Neural cell (in vitro differentiated cells): ENCODE data around the gene P2RX4. TPM values are rescaled to one million over a fixed set of nuclear protein-coding genes. Genes with fewer than 3 reads are reported as not detected.

Source experiments
- H2AFZ ChIP-seq: fragments of 200-600, 300-800 bp; sonication (generic), shearing (Covaris generic); 2 replicates; pipeline ENCODE4 v1.6.0; 2014; ENCODE audit warnings: low read depth, mild to moderate bottlenecking, antibody characterized with exemption, low read length, moderate library complexity
- H3F3A ChIP-seq: fragments of 200-600 bp; shearing (Covaris generic); 2 replicates; pipeline ENCODE4 v1.6.1; 2016; ENCODE audit warnings: mild to moderate bottlenecking, moderate library complexity, mixed read lengths, antibody characterized with exemption, low read length; ENCODE audit not compliant: insufficient read depth, poor library complexity, severe bottlenecking
- H3K27ac ChIP-seq: fragments of 200-600, 300-800 bp; sonication (generic), shearing (Covaris generic); 2 replicates; pipeline ENCODE4 v1.5.1; 2014; ENCODE audit warnings: mild to moderate bottlenecking, low read length, moderate library complexity
- H3K27me3 ChIP-seq: fragments of 300-800, 200-600 bp; sonication (generic), shearing (Covaris generic); 2 replicates; pipeline ENCODE4 v1.6.0; 2014; ENCODE audit warnings: mild to moderate bottlenecking, low read depth, low read length, moderate library complexity; ENCODE audit not compliant: insufficient read depth
- H3K36me3 ChIP-seq: fragments of 300-800, 200-600 bp; sonication (generic), shearing (Covaris generic); 2 replicates; pipeline ENCODE4 v1.5.1; 2014; ENCODE audit warnings: mild to moderate bottlenecking, antibody characterized with exemption, low read length, moderate library complexity; ENCODE audit not compliant: insufficient read depth
- H3K4me2 ChIP-seq: fragments of 300-800, 200-600 bp; sonication (generic), shearing (Covaris generic); 2 replicates; pipeline ENCODE4 v1.6.0; 2014; ENCODE audit warnings: mild to moderate bottlenecking, low read length
- H3K4me3 ChIP-seq: fragments of 300-800, 200-600 bp; sonication (generic), shearing (Covaris generic); 2 replicates; pipeline ENCODE4 v1.5.1; 2014; ENCODE audit warnings: mild to moderate bottlenecking, low read length, moderate library complexity
- H3K79me2 ChIP-seq: fragments of 200-600 bp; shearing (Covaris generic); replicated peaks from 2 replicates; pipeline ENCODE4 v1.6.0; 2014; ENCODE audit warnings: mild to moderate bottlenecking, low read length, moderate library complexity; ENCODE audit not compliant: insufficient read depth
- H3K9ac ChIP-seq: fragments of 300-800, 200-600 bp; sonication (generic), shearing (Covaris generic); 2 replicates; pipeline ENCODE4 v1.6.1; 2016; ENCODE audit warnings: mild to moderate bottlenecking, low read length, mixed read lengths
- H3K9me2 ChIP-seq: fragments of 200-600 bp; shearing (Covaris generic); 2 replicates; pipeline ENCODE4 v1.6.1; 2016; ENCODE audit warnings: mild to moderate bottlenecking, low read length, mixed read lengths; ENCODE audit not compliant: insufficient read depth
- H3K9me3 ChIP-seq: fragments of 200-600, 300-800 bp; sonication (generic), shearing (Covaris generic); 2 replicates; pipeline ENCODE4 v1.6.1; 2016; ENCODE audit warnings: mild to moderate bottlenecking, mixed run types, low read length, moderate library complexity, mixed read lengths
- H4K20me1 ChIP-seq: fragments of 200-600 bp; shearing (Covaris generic); 2 replicates; pipeline ENCODE4 v1.6.1; 2016; ENCODE audit warnings: mild to moderate bottlenecking, mixed run types; ENCODE audit not compliant: insufficient read depth
- EP300 ChIP-seq: fragments of 450-650 bp; conservative IDR thresholded peaks from 2 replicates; pipeline ENCODE4 v1.6.1; 2014; ENCODE audit warnings: antibody characterized with exemption, mild to moderate bottlenecking, moderate library complexity; ENCODE audit not compliant: poor library complexity, severe bottlenecking
- EZH2 ChIP-seq: fragments of 200-600, 300-800 bp; shearing (Covaris generic), sonication (generic); IDR thresholded peaks from 2 replicates; pipeline ENCODE4 v1.6.1; 2014; ENCODE audit warnings: antibody characterized with exemption, low read length, borderline replicate concordance, mild to moderate bottlenecking; ENCODE audit not compliant: insufficient read depth, poor library complexity, severe bottlenecking
- MXI1 ChIP-seq: fragments of 450-650 bp; conservative IDR thresholded peaks from 2 replicates; pipeline ENCODE4 v1.6.1; 2014; ENCODE audit warnings: antibody characterized with exemption, mild to moderate bottlenecking; ENCODE audit not compliant: poor library complexity, severe bottlenecking
- POLR2AphosphoS5 ChIP-seq: IDR thresholded peaks from 2 replicates; pipeline ENCODE4 v1.6.1; 2012
- RAD21 ChIP-seq: fragments of 450-650 bp; conservative IDR thresholded peaks from 2 replicates; pipeline ENCODE4 v1.6.1; 2014; ENCODE audit warnings: antibody characterized with exemption, mild to moderate bottlenecking, moderate library complexity
- REST ChIP-seq: IDR thresholded peaks from 2 replicates; pipeline ENCODE4 v1.6.1; 2012; ENCODE audit warnings: borderline replicate concordance
- SMC3 ChIP-seq: fragments of 450-650 bp; conservative IDR thresholded peaks from 2 replicates; pipeline ENCODE4 v1.6.1; 2014; ENCODE audit warnings: antibody characterized with exemption, mild to moderate bottlenecking, moderate library complexity; ENCODE audit not compliant: poor library complexity
- TAF1 ChIP-seq: IDR thresholded peaks from 2 replicates; pipeline ENCODE4 v1.6.1; 2012; ENCODE audit warnings: low read depth
- polyA plus RNA-seq: library from polyadenylated mRNA; depleted of rRNA; stranded (reverse); fragments of >200 nt; gene quantifications from 2 replicates; pipeline ENCODE4 v1.2.3, GENCODE V29; 2014
- TF ChIP-seq, protein P1 (sequence below): fragments of 450-650 bp; IDR thresholded peaks from 2 replicates; pipeline ENCODE4 v1.5.1; 2014; ENCODE audit warnings: antibody characterized with exemption, mild to moderate bottlenecking, moderate library complexity; ENCODE audit not compliant: poor library complexity, severe bottlenecking

The P2RX4 gene
- polyA plus RNA-seq, 1 donor from 2014 or later = 5.8 TPM

DNA sequence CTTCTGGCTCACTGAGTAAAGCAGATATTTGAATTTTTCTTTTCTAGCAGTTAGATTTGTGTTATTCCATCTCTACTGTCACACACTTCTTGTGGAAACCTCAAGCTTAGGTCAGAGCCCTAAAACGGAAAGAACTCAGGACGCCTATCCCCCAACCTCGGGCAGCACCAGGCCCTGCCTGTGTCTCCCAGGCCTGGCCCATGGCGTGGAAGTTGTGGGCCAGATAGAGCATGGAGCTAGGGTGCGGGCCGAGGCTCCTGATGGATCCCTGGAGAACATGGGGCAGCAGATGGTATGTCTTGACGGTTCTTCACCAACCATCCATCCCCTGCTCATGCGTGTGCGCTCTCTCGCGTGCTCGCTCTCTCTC, 20.6 kb downstream of the P2RX4 start:
- TF ChIP-seq REST (no peak), EZH2 (no peak), TAF1 (no peak), POLR2AphosphoS5 (no peak), SMC3 (no peak), RAD21 (no peak), MXI1 (no peak), EP300 (no peak)
- TF ChIP-seq, protein P1, sequence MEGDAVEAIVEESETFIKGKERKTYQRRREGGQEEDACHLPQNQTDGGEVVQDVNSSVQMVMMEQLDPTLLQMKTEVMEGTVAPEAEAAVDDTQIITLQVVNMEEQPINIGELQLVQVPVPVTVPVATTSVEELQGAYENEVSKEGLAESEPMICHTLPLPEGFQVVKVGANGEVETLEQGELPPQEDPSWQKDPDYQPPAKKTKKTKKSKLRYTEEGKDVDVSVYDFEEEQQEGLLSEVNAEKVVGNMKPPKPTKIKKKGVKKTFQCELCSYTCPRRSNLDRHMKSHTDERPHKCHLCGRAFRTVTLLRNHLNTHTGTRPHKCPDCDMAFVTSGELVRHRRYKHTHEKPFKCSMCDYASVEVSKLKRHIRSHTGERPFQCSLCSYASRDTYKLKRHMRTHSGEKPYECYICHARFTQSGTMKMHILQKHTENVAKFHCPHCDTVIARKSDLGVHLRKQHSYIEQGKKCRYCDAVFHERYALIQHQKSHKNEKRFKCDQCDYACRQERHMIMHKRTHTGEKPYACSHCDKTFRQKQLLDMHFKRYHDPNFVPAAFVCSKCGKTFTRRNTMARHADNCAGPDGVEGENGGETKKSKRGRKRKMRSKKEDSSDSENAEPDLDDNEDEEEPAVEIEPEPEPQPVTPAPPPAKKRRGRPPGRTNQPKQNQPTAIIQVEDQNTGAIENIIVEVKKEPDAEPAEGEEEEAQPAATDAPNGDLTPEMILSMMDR = no peak
- no peaks in the 10 kb centered on the region for H3K79me2 ChIP-seq
- H4K20me1 ChIP-seq = no peaks in the 10 kb centered on the region
- no peaks in the 10 kb centered on the region for H3K36me3 ChIP-seq
- H2AFZ ChIP-seq = no peak overlapping the region
- H3K27ac ChIP-seq = no peak overlapping the region
- no peaks in the 10 kb centered on the region for H3K9me3 ChIP-seq
- no peaks in the 10 kb centered on the region for H3K27me3 ChIP-seq
- H3K4me2 ChIP-seq = no peak overlapping the region
- H3K9me2 ChIP-seq = no peaks in the 10 kb centered on the region
- no peak overlapping the region for H3K9ac ChIP-seq
- H3F3A ChIP-seq = no peaks in the 10 kb centered on the region
- H3K4me3 ChIP-seq = no peak overlapping the region

DNA sequence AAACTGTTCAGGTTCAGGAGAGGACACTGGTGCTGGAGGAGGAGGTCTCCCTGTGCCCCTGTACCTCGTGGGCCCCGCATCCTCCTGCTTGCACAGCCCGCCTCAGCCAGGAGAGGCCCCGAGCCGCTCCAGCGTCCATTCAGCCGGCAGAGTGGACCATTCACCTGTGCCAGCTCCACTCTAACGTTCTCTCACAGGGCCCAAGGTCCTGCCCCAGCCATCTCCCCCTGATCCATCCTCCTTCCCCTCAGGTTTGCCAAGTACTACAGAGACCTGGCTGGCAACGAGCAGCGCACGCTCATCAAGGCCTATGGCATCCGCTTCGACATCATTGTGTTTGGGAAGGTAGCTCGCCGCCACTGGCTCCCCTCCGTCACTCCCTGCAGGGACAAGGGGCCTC, 22.2 kb downstream of the P2RX4 start:
- H3F3A ChIP-seq = no peaks in the 10 kb centered on the region
- TF ChIP-seq EZH2 = no peak
- no peak for TF ChIP-seq MXI1
- no peak overlapping the region for H3K4me2 ChIP-seq
- no peak overlapping the region for H3K9ac ChIP-seq
- no peaks in the 10 kb centered on the region for H3K9me3 ChIP-seq
- H3K79me2 ChIP-seq = no peaks in the 10 kb centered on the region
- H3K27me3 ChIP-seq = no peaks in the 10 kb centered on the region
- H3K9me2 ChIP-seq = no peaks in the 10 kb centered on the region
- H3K36me3 ChIP-seq = no peaks in the 10 kb centered on the region
- H4K20me1 ChIP-seq = no peaks in the 10 kb centered on the region
- no peak overlapping the region for H3K4me3 ChIP-seq
- no peak overlapping the region for H2AFZ ChIP-seq
- no peak overlapping the region for H3K27ac ChIP-seq

GRCh38 chr12:121232977-121233627, 23.2 kb downstream of the P2RX4 start:
- no peak overlapping the region for H2AFZ ChIP-seq
- H4K20me1 ChIP-seq = no peaks in the 10 kb centered on the region
- TF ChIP-seq TAF1 (no peak), EZH2 (no peak), MXI1 (no peak), SMC3 (no peak), EP300 (no peak), POLR2AphosphoS5 (no peak), RAD21 (no peak), REST (no peak)
- TF ChIP-seq, protein P1 = no peak
- H3K4me2 ChIP-seq = no peak overlapping the region
- H3K9me2 ChIP-seq = no peaks in the 10 kb centered on the region
- H3K36me3 ChIP-seq = no peaks in the 10 kb centered on the region
- no peaks in the 10 kb centered on the region for H3F3A ChIP-seq
- no peak overlapping the region for H3K9ac ChIP-seq
- no peaks in the 10 kb centered on the region for H3K27me3 ChIP-seq
- no peak overlapping the region for H3K4me3 ChIP-seq
- no peak overlapping the region for H3K27ac ChIP-seq
- no peaks in the 10 kb centered on the region for H3K9me3 ChIP-seq
- no peaks in the 10 kb centered on the region for H3K79me2 ChIP-seq
